Panc1 (cell line): Measurements from ENCODE around the gene IGSF21. TPM values are rescaled to one million over a fixed set of nuclear protein-coding genes. Genes with fewer than 3 reads are reported as not detected.

Experiments used
- ATAC-seq: fragments of 200-7000 bp; cut with Tn5 transposase; 2 replicates; pipeline ENCODE4 v1.9.1; 2020; ENCODE audit warnings: mild to moderate bottlenecking, moderate library complexity
- BruUV-seq: library from RNA; stranded (reverse); fragments of 400-500 nt; replicated peaks from 2 replicates; lab custom pipeline; 2021; lab: Mats Ljungman, UMichigan
- CTCF ChIA-PET: fragments of 300-600 bp; sonication (Branson Sonifier 250); formaldehyde crosslinking; loops from one replicate; lab custom pipeline; 2022; ENCODE audit warnings: antibody characterized with exemption; lab: Charles Lee
- POLR2A ChIA-PET: fragments of 300-600 bp; sonication (Branson Sonifier 250); formaldehyde crosslinking; loops from one replicate; lab custom pipeline; 2022; ENCODE audit warnings: antibody characterized with exemption; lab: Charles Lee
- DNase-seq: peaks from one replicate; pipeline ENCODE4 v3.0.0-alpha.2; 2010; ENCODE audit warnings: low read depth, low spot score
- H3K27ac ChIP-seq: 2 replicates; pipeline ENCODE4 v1.5.1; 2011; ENCODE audit warnings: mild to moderate bottlenecking, low read length, inconsistent platforms
- H3K27me3 ChIP-seq: fragments of 200-500 bp; sonication (Bioruptor generic); 2 replicates; pipeline ENCODE4 v1.6.0; 2014; ENCODE audit warnings: low read length, inconsistent platforms; ENCODE audit not compliant: control insufficient read depth, insufficient read depth
- H3K36me3 ChIP-seq: fragments of 200-500 bp; sonication (Bioruptor generic); 2 replicates; pipeline ENCODE4 v1.5.1; 2014; ENCODE audit warnings: inconsistent platforms, mild to moderate bottlenecking, low read length, moderate library complexity; ENCODE audit not compliant: control insufficient read depth, insufficient read depth
- H3K4me1 ChIP-seq: 2 replicates; pipeline ENCODE4 v1.5.1; 2011; ENCODE audit warnings: inconsistent platforms, mild to moderate bottlenecking, low read length, moderate library complexity; ENCODE audit not compliant: control insufficient read depth, insufficient read depth
- H3K4me3 ChIP-seq, 2 experiments: 2 replicates each; pipeline ENCODE4 v1.5.1; 2011 to 2012; ENCODE audit warnings: low read depth in 2 of 2, low read length in 2 of 2, mild to moderate bottlenecking in 2 of 2, inconsistent platforms in 1 of 2, moderate library complexity in 1 of 2
- H3K9me3 ChIP-seq: fragments of 200-500 bp; sonication (Bioruptor generic); 2 replicates; pipeline ENCODE4 v1.5.1; 2014; ENCODE audit warnings: low read depth, mild to moderate bottlenecking, inconsistent platforms, low read length, moderate library complexity; ENCODE audit not compliant: control insufficient read depth, insufficient read depth
- CTCF ChIP-seq: fragments of 450-650 bp; IDR thresholded peaks from 2 replicates; pipeline ENCODE4 v1.5.1; 2017; ENCODE audit warnings: mild to moderate bottlenecking
- POLR2AphosphoS5 ChIP-seq: IDR thresholded peaks from 2 replicates; pipeline ENCODE4 v1.6.1; 2012; ENCODE audit warnings: mild to moderate bottlenecking, low read depth, low read length, moderate library complexity
- REST ChIP-seq, 2 experiments: IDR thresholded peaks; 2 replicates each; pipeline ENCODE4 v1.6.1; 2011 to 2012; ENCODE audit warnings: low read depth in 2 of 2, control low read depth in 1 of 2, low read length in 1 of 2, mild to moderate bottlenecking in 1 of 2, moderate library complexity in 1 of 2; ENCODE audit not compliant: insufficient read depth in 1 of 2
- SIN3A ChIP-seq: IDR thresholded peaks from 2 replicates; pipeline ENCODE4 v1.6.1; 2012; ENCODE audit warnings: low read depth, mild to moderate bottlenecking, low read length, moderate library complexity, borderline replicate concordance; ENCODE audit not compliant: insufficient read depth
- TCF7L2 ChIP-seq: IDR thresholded peaks from 2 replicates; pipeline ENCODE4 v1.6.1; 2011; ENCODE audit warnings: mild to moderate bottlenecking, low read depth, low read length, inconsistent platforms
- in situ Hi-C: cut with HindIII; loops from 2 replicates; pipeline ENCODE4 v1.10.0; 2016; ENCODE audit warnings: low sequenced_read_pairs, low pct_unique_long_range_greater_than_20kb
- intact Hi-C: fragments of 100-400 bp; cut with micrococcal nuclease; formaldehyde crosslinking; loops from one replicate; pipeline ENCODE4 v1.10.0; 2022; ENCODE audit not compliant: unreplicated experiment
- total RNA-seq: library from RNA; stranded (reverse); gene quantifications from one replicate; pipeline ENCODE4 v1.2.1, GENCODE V29; 2021; ENCODE audit not compliant: unreplicated experiment

IGSF21 gene
- total RNA-seq, 1 experiment from 2014 or later: not detected

GRCh38 chr1:18284805-18285537 is 177.4 kb downstream of the IGSF21 start:
- no peak for ATAC-seq
- TF ChIP-seq REST (IDR thresholded peaks at IDR 0.05; ENCODE audit: insufficient read depth in 1 of 2, low read depth in 2 of 2, low read length in 1 of 2) (no peak), SIN3A (no peak), TCF7L2 (no peak)
- Histone ChIP-seq H3K27me3 (peaks cover 17% of the 10 kb centered on the region), H3K36me3 (no peaks in the 10 kb centered on the region), H3K4me1 (no peaks in the 10 kb centered on the region; the same call in 1 of the 2 replicates), H3K4me3 (no peak overlapping the region), H3K27ac (no peak overlapping the region), H3K9me3 (no peaks in the 10 kb centered on the region)
- POLR2A ChIA-PET: no interaction called here
- CTCF ChIA-PET: no interaction called here
- intact Hi-C loops: no loop called here
- no peak for DNase-seq
- in situ Hi-C loops: no loop called here
- no TSS peak for BruUV-seq

GRCh38 chr1:18285538-18285924 is 177.9 kb downstream of the IGSF21 start:
- DNase-seq (no peak), ATAC-seq (no peak)
- Histone ChIP-seq H3K36me3 (no peaks in the 10 kb centered on the region), H3K27me3 (peaks cover 17% of the 10 kb centered on the region), H3K27ac (no peak overlapping the region), H3K4me3 (no peak overlapping the region), H3K4me1 (no peaks in the 10 kb centered on the region; the same call in 1 of the 2 replicates), H3K9me3 (no peaks in the 10 kb centered on the region)
- BruUV-seq: no TSS peak
- ChIA-PET POLR2A (no interaction called here), CTCF (no interaction called here)
- in situ Hi-C loops: no loop called here
- TF ChIP-seq TCF7L2: no peak
- TF ChIP-seq REST (IDR thresholded peaks at IDR 0.05; ENCODE audit: insufficient read depth in 1 of 2, low read depth in 2 of 2, low read length in 1 of 2): no peak
- no peak for TF ChIP-seq SIN3A
- no peak for TF ChIP-seq POLR2AphosphoS5
- TF ChIP-seq CTCF: no peak
- intact Hi-C loops: no loop called here
